ENCODE data around the gene KCNG4. TPM values are rescaled to one million over a fixed set of nuclear protein-coding genes. Genes with fewer than 3 reads are reported as not detected.

Gene KCNG4
- total RNA-seq, 1 donor, result not detected

DNA sequence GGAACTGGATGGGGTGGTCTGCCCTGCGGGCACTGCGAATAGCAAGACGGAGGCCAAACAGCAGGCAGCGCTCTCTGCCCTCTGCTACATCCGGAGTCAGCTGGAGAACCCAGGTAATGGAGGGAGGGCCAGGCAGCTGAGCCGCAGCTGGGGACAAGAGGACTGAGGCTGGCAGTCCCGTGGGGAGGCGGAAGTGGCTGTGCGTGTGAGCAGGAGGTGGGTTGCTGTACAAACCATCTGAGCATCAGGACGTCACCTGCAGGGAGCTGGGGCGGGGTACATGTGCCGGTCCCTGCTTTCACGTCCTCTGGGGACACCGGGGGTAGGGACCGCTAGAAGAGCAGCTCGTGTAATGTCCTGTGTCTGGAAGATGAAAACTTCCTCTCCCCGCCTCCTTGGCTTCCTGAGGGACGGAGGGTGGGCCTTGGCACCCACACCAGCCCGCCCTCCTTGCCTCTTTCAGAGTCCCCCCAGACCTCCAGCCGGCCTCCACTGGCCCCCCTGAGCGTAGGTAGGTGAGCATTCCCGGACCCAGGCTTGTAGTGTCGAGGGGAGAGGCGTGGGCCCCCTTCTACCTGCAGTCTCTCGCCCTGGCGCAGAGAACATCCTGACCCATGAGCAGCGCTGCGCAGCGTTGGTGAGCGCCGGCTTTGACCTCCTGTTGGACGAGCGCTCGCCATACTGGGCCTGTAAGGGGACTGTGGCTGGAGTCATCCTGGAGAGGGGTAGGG is 45.2 kb downstream of the KCNG4 start:
- H3K36me3 ChIP-seq (ENCODE audit: insufficient read depth, low read length), result no peaks in the 10 kb centered on the region
- no peak overlapping the region for H3K27ac ChIP-seq (ENCODE audit: low read depth, low read length)
- no peaks in the 10 kb centered on the region for H3K9me3 ChIP-seq (ENCODE audit: low read depth, low read length)
- H3K79me2 ChIP-seq (ENCODE audit: insufficient read depth, low read length), result no peaks in the 10 kb centered on the region
- H3K4me2 ChIP-seq (ENCODE audit: insufficient read depth, low read length), result no peak overlapping the region
- H3K4me3 ChIP-seq (ENCODE audit: insufficient read depth, low read length), result no peak overlapping the region
- H4K20me1 ChIP-seq (ENCODE audit: insufficient read depth, low read length), result no peaks in the 10 kb centered on the region
- TF ChIP-seq, protein P1, sequence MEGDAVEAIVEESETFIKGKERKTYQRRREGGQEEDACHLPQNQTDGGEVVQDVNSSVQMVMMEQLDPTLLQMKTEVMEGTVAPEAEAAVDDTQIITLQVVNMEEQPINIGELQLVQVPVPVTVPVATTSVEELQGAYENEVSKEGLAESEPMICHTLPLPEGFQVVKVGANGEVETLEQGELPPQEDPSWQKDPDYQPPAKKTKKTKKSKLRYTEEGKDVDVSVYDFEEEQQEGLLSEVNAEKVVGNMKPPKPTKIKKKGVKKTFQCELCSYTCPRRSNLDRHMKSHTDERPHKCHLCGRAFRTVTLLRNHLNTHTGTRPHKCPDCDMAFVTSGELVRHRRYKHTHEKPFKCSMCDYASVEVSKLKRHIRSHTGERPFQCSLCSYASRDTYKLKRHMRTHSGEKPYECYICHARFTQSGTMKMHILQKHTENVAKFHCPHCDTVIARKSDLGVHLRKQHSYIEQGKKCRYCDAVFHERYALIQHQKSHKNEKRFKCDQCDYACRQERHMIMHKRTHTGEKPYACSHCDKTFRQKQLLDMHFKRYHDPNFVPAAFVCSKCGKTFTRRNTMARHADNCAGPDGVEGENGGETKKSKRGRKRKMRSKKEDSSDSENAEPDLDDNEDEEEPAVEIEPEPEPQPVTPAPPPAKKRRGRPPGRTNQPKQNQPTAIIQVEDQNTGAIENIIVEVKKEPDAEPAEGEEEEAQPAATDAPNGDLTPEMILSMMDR (IDR thresholded peaks at IDR 0.05; ENCODE audit: extremely low read depth, low read depth, low read length), result no peak
- H2AFZ ChIP-seq (ENCODE audit: low read length), result no peak overlapping the region
- peaks cover 5% of the 10 kb centered on the region for H3K4me1 ChIP-seq (ENCODE audit: insufficient read depth, low read length)
- peaks cover 5% of the 10 kb centered on the region for H3K27me3 ChIP-seq (ENCODE audit: insufficient read depth, low read length)
- DNase-seq (ENCODE audit: insufficient read length, low spot score, missing footprints), result no peak

DNA sequence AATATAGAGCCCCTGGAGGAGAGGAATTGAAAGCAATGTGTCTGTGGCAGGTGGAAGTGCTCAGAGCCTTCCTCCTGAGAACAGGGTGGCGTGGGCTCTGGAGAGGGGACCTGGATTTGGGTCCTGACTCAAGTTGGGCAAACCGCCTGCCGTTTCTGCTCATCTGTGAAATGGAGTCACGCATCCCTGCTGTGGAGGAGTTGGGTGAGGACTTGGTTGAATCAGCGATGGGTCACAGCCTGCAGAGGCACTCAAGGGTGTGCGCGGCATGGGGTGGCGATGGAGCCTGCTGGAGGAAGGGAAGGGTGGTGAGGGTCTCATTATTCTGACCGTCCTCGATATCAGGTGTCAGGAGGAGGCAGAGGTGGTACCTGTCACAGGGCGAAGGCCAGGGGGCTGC is 45.8 kb downstream of the KCNG4 start:
- H3K27ac ChIP-seq (ENCODE audit: low read depth, low read length), result no peak overlapping the region
- H3K4me2 ChIP-seq (ENCODE audit: insufficient read depth, low read length), result no peak overlapping the region
- peak; percentile 76 for DNase-seq (ENCODE audit: insufficient read length, low spot score, missing footprints)
- H3K9me3 ChIP-seq (ENCODE audit: low read depth, low read length), result no peaks in the 10 kb centered on the region
- H2AFZ ChIP-seq (ENCODE audit: low read length), result no peak overlapping the region
- no peaks in the 10 kb centered on the region for H3K36me3 ChIP-seq (ENCODE audit: insufficient read depth, low read length)
- TF ChIP-seq, protein P1 (IDR thresholded peaks at IDR 0.05; ENCODE audit: extremely low read depth, low read depth, low read length), result no peak
- peaks cover 5% of the 10 kb centered on the region for H3K4me1 ChIP-seq (ENCODE audit: insufficient read depth, low read length)
- no peaks in the 10 kb centered on the region for H4K20me1 ChIP-seq (ENCODE audit: insufficient read depth, low read length)
- H3K27me3 ChIP-seq (ENCODE audit: insufficient read depth, low read length), result peaks cover 5% of the 10 kb centered on the region
- no peaks in the 10 kb centered on the region for H3K79me2 ChIP-seq (ENCODE audit: insufficient read depth, low read length)
- H3K4me3 ChIP-seq (ENCODE audit: insufficient read depth, low read length), result no peak overlapping the region

DNA sequence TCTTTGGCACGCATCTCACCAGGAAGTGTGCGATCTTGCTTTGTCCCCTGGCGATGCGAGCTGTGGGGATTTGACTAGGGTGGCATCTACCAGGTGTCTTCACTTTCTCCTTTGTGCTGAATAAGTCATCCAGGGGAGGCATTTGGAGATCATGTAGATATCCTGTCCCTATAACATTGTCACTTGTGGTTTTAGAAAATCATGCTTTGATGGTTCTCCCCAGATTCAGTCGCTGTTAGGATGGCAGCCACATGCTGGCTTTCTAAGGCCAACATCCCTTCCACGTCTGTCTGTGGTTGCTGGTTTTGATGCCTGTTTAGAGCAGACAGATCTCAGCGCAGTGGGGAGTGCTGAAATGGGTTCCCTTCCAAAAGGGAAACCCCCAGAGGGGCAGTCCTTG is 46.3 kb downstream of the KCNG4 start:
- Histone ChIP-seq H3K27me3 (ENCODE audit: insufficient read depth, low read length) (peaks cover 5% of the 10 kb centered on the region), H3K9me3 (ENCODE audit: low read depth, low read length) (no peaks in the 10 kb centered on the region)

GRCh38 chr16:84191466-84191865 is 48.3 kb downstream of the KCNG4 start:
- Histone ChIP-seq H3K27ac (ENCODE audit: low read depth, low read length) (no peak overlapping the region), H3K4me3 (ENCODE audit: insufficient read depth, low read length) (no peak overlapping the region), H3K4me1 (ENCODE audit: insufficient read depth, low read length) (no peaks in the 10 kb centered on the region), H3K9me3 (ENCODE audit: low read depth, low read length) (no peaks in the 10 kb centered on the region), H3K79me2 (ENCODE audit: insufficient read depth, low read length) (peaks cover 4% of the 10 kb centered on the region), H3K36me3 (ENCODE audit: insufficient read depth, low read length) (no peaks in the 10 kb centered on the region), H2AFZ (ENCODE audit: low read length) (no peak overlapping the region), H3K4me2 (ENCODE audit: insufficient read depth, low read length) (no peak overlapping the region), H4K20me1 (ENCODE audit: insufficient read depth, low read length) (no peaks in the 10 kb centered on the region), H3K27me3 (ENCODE audit: insufficient read depth, low read length) (peaks cover 5% of the 10 kb centered on the region)
- TF ChIP-seq, protein P1 (IDR thresholded peaks at IDR 0.05; ENCODE audit: extremely low read depth, low read depth, low read length), result no peak
- peak; percentile 35 for DNase-seq (ENCODE audit: insufficient read length, low spot score, missing footprints)

More for the DNA sequence above, 46.3 kb downstream of the KCNG4 start:
- Histone ChIP-seq H4K20me1 (ENCODE audit: insufficient read depth, low read length) (no peaks in the 10 kb centered on the region), H2AFZ (ENCODE audit: low read length) (no peak overlapping the region), H3K27ac (ENCODE audit: low read depth, low read length) (no peak overlapping the region), H3K4me3 (ENCODE audit: insufficient read depth, low read length) (no peak overlapping the region), H3K4me2 (ENCODE audit: insufficient read depth, low read length) (no peak overlapping the region), H3K36me3 (ENCODE audit: insufficient read depth, low read length) (no peaks in the 10 kb centered on the region), H3K79me2 (ENCODE audit: insufficient read depth, low read length) (no peaks in the 10 kb centered on the region), H3K4me1 (ENCODE audit: insufficient read depth, low read length) (peaks cover under 1% of the 10 kb centered on the region)
- peak; percentile 35 for DNase-seq (ENCODE audit: insufficient read length, low spot score, missing footprints)
- TF ChIP-seq, protein P1 (IDR thresholded peaks at IDR 0.05; ENCODE audit: extremely low read depth, low read depth, low read length), result no peak
